Neuronal stem cell (in vitro differentiated cells): Measurements from ENCODE around the gene DCUN1D2.

Experiments used
- DNase-seq: peaks from one replicate; pipeline ENCODE4 v3.0.0-alpha.2; 2013; ENCODE audit warnings: low spot score
- H2AFZ ChIP-seq: one replicate; pipeline ENCODE4 v1.6.1; 2013; ENCODE audit warnings: mild to moderate bottlenecking, low read length, inconsistent platforms
- H2AK5ac ChIP-seq: 2 replicates; pipeline ENCODE4 v1.6.1; 2013; ENCODE audit warnings: low read depth, mild to moderate bottlenecking, inconsistent platforms, low read length, moderate library complexity, mixed read lengths
- H2BK120ac ChIP-seq: 2 replicates; pipeline ENCODE4 v1.6.1; 2013; ENCODE audit warnings: low read depth, mild to moderate bottlenecking, inconsistent platforms, low read length, moderate library complexity, mixed read lengths
- H2BK12ac ChIP-seq: one replicate; pipeline ENCODE4 v1.6.1; 2013; ENCODE audit warnings: low read length, inconsistent platforms
- H2BK15ac ChIP-seq: 2 replicates; pipeline ENCODE4 v1.6.1; 2013; ENCODE audit warnings: mild to moderate bottlenecking, low read length, inconsistent platforms, mixed read lengths
- H2BK5ac ChIP-seq: one replicate; pipeline ENCODE4 v1.6.1; 2013; ENCODE audit warnings: inconsistent platforms, mild to moderate bottlenecking, low read length, moderate library complexity
- H3K14ac ChIP-seq: one replicate; pipeline ENCODE4 v1.6.1; 2013; ENCODE audit warnings: low read length, inconsistent platforms
- H3K18ac ChIP-seq: 2 replicates; pipeline ENCODE4 v1.6.1; 2013; ENCODE audit warnings: low read length, inconsistent platforms
- H3K23ac ChIP-seq: 2 replicates; pipeline ENCODE4 v1.6.1; 2013; ENCODE audit warnings: low read depth, mild to moderate bottlenecking, mixed read lengths, low read length, inconsistent platforms; ENCODE audit not compliant: poor library complexity
- H3K27ac ChIP-seq: replicated peaks from 3 replicates; pipeline ENCODE4 v1.5.1; 2013; ENCODE audit warnings: low read length, inconsistent platforms
- H3K27me3 ChIP-seq, 3 experiments: 2 replicates each; pipeline ENCODE4 v1.6.1; 2013; ENCODE audit warnings: low read length in 3 of 3, mild to moderate bottlenecking in 2 of 3, inconsistent platforms in 1 of 3, low read depth in 1 of 3, mixed read lengths in 1 of 3, moderate library complexity in 1 of 3; ENCODE audit not compliant: control insufficient read depth in 3 of 3, insufficient read depth in 3 of 3
- H3K36me3 ChIP-seq, 2 donors: replicated peaks in 1 of 2; 2 replicates each; pipeline ENCODE4 v1.6.1; 2013; ENCODE audit warnings: low read length in 2 of 2; ENCODE audit not compliant: control insufficient read depth in 2 of 2, insufficient read depth in 2 of 2
- H3K4ac ChIP-seq: 2 replicates; pipeline ENCODE4 v1.6.1; 2013; ENCODE audit warnings: inconsistent platforms, mild to moderate bottlenecking, low read length, moderate library complexity
- H3K4me1 ChIP-seq, 2 donors: 1 replicate in 1 of 2; 2 replicates in 1 of 2; pipeline ENCODE4 v1.6.1; 2013; ENCODE audit warnings: low read length in 2 of 2, low read depth in 1 of 2; ENCODE audit not compliant: control insufficient read depth in 2 of 2, insufficient read depth in 1 of 2
- H3K4me2 ChIP-seq: one replicate; pipeline ENCODE4 v1.6.1; 2013; ENCODE audit warnings: mild to moderate bottlenecking, low read length, inconsistent platforms; ENCODE audit not compliant: insufficient read depth, poor library complexity, severe bottlenecking
- H3K4me3 ChIP-seq, 2 donors: 2 replicates each; pipeline ENCODE4 v1.5.1; 2013; ENCODE audit warnings: low read length in 2 of 2, mild to moderate bottlenecking in 2 of 2, inconsistent platforms in 1 of 2, moderate library complexity in 1 of 2
- H3K79me1 ChIP-seq: one replicate; pipeline ENCODE4 v1.6.1; 2013; ENCODE audit warnings: low read depth, mild to moderate bottlenecking, inconsistent platforms, low read length, moderate library complexity
- H3K9ac ChIP-seq: one replicate; pipeline ENCODE4 v1.6.1; 2013; ENCODE audit warnings: mild to moderate bottlenecking, low read depth, low read length, inconsistent platforms; ENCODE audit not compliant: poor library complexity
- H3K9me3 ChIP-seq, 2 donors: replicated peaks in 1 of 2; 2 replicates each; pipeline versions ENCODE3 to v1.6.1; 2013; ENCODE audit warnings: low read length in 2 of 2, mild to moderate bottlenecking in 2 of 2, inconsistent platforms in 1 of 2, low read depth in 1 of 2, mixed read lengths in 1 of 2, moderate library complexity in 1 of 2; ENCODE audit not compliant: control insufficient read depth in 2 of 2, insufficient read depth in 1 of 2
- H4K8ac ChIP-seq: one replicate; pipeline ENCODE4 v1.6.1; 2013; ENCODE audit warnings: low read depth, mild to moderate bottlenecking, inconsistent platforms, low read length, moderate library complexity
- H4K91ac ChIP-seq: one replicate; pipeline ENCODE4 v1.6.1; 2013; ENCODE audit warnings: low read length, low read depth, mild to moderate bottlenecking, inconsistent platforms; ENCODE audit not compliant: poor library complexity
- WGBS, 2 donors: extraction: QIAGEN DNeasy Blood & Tissue Kit; methylation state at CpG; one replicate each; pipeline ENCODE4 v1.1.7; 2013; ENCODE audit warnings: missing lambda C conversion rate in 2 of 2, mixed read lengths in 1 of 2; ENCODE audit not compliant: insufficient read length in 2 of 2, insufficient replicate concordance in 1 of 2; ENCODE audit errors: extremely low coverage in 2 of 2; 5-methylcytosine and 5-hydroxymethylcytosine counted together

The DCUN1D2 gene

DNA sequence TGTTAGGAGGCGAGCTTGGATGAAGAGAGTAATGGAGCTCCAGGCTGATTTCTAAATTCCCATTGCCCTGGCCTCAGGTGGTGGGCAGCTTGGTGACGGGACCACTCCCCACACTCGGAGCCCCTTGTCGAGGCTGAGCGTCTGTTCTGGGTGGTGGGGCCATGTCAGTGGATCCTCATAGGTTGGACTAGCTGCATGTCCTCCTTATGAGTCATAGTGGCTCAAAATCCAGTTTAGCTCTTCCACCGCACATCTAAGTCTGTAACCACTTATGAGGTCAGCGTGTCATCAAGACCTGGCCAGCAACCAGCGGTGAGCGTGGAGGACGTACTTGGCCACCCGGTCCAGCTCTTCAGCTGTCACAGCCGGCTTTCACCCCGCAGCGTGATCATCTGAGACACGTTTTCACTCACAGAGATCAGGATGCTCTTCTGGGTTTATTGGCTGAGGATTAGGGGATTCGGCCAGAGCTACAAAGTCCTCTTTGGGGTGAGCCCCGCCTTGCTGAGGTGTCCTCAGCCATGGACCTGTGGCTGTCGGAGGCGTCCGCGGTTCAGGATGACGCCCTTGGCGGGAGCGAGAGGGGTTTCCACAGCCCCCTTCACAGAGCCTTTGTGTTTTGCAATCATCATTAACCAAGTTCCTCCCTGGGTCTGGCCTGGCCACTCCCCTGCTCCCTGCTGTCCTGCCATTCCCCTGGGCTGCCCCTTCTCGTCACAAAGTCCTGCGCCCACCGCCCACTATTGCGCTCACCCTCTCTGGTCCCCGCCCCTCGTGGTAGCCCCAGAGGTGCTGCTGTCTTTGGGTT is 79.1 kb downstream of the DCUN1D2 start:
- peak overlapping the region; percentile 29 for H3K18ac ChIP-seq
- no peak for DNase-seq
- WGBS, 2 donors, result no CpG with 5 or more reads among the region's 30 CpGs

GRCh38 chr13:113410472-113411201 is 79.9 kb downstream of the DCUN1D2 start:
- Histone ChIP-seq H3K27me3 (no peaks in the 10 kb centered on the region), H3K4ac (no peak overlapping the region), H3K18ac (peak overlapping the region; percentile 48), H3K79me1 (no peaks in the 10 kb centered on the region), H3K27ac (no peak overlapping the region), H2BK15ac (peak overlapping the region; percentile 37), H2AK5ac (peak overlapping the region; percentile 63), H2AFZ (no peak overlapping the region), H2BK12ac (no peak overlapping the region), H2BK120ac (no peak overlapping the region), H3K9me3 (peaks cover 0 to 2% of the 10 kb centered on the region in 2 donors), H3K9ac (no peak overlapping the region), H3K14ac (no peak overlapping the region), H3K4me1 (peaks cover 0 to 5% of the 10 kb centered on the region in 2 donors), H3K23ac (no peak overlapping the region), H4K91ac (no peak overlapping the region), H3K4me3 (no peak overlapping the region), H4K8ac (no peak overlapping the region), H3K36me3 (no peaks in the 10 kb centered on the region), H3K4me2 (no peak overlapping the region), H2BK5ac (peak overlapping the region; percentile 75)
- no peak for DNase-seq
- WGBS, 2 donors, result no CpG with 5 or more reads among the region's 34 CpGs

More for the DNA sequence above, 79.1 kb downstream of the DCUN1D2 start:
- H3K14ac ChIP-seq, result no peak overlapping the region
- H2BK5ac ChIP-seq, result peak overlapping the region; percentile 62
- H4K8ac ChIP-seq, result no peak overlapping the region
- no peak overlapping the region for H2BK120ac ChIP-seq
- H3K4ac ChIP-seq, result no peak overlapping the region
- H3K23ac ChIP-seq, result no peak overlapping the region
- H3K9ac ChIP-seq, result no peak overlapping the region
- H3K4me3 ChIP-seq, result no peak overlapping the region
- H3K79me1 ChIP-seq, result no peaks in the 10 kb centered on the region
- no peak overlapping the region for H2BK12ac ChIP-seq
- no peaks in the 10 kb centered on the region for H3K36me3 ChIP-seq
- no peak overlapping the region for H4K91ac ChIP-seq
- no peak overlapping the region for H2AK5ac ChIP-seq
- H2AFZ ChIP-seq, result no peak overlapping the region
- peak overlapping the region; percentile 19 for H2BK15ac ChIP-seq
- H3K4me1 ChIP-seq, result peaks cover 0 to 4% of the 10 kb centered on the region in 2 donors
- no peak overlapping the region for H3K27ac ChIP-seq
- peaks cover 0 to 2% of the 10 kb centered on the region in 2 donors for H3K9me3 ChIP-seq
- H3K4me2 ChIP-seq, result no peak overlapping the region
- H3K27me3 ChIP-seq, result no peaks in the 10 kb centered on the region

- Histone ChIP-seq H3K4me1 (peaks cover 0 to 5% of the 10 kb centered on the region in 2 donors), H2AK5ac (no peak overlapping the region), H2AFZ (no peak overlapping the region), H2BK15ac (no peak overlapping the region), H3K23ac (no peak overlapping the region), H2BK12ac (no peak overlapping the region), H3K36me3 (no peaks in the 10 kb centered on the region), H3K4ac (no peak overlapping the region), H3K27ac (no peak overlapping the region), H2BK120ac (no peak overlapping the region), H3K14ac (no peak overlapping the region), H3K9ac (peak overlapping the region; percentile 60), H2BK5ac (no peak overlapping the region), H4K91ac (no peak overlapping the region), H3K9me3 (peaks cover 0 to 2% of the 10 kb centered on the region in 2 donors), H4K8ac (no peak overlapping the region), H3K79me1 (peaks cover 4% of the 10 kb centered on the region), H3K18ac (no peak overlapping the region), H3K4me2 (no peak overlapping the region), H3K4me3 (no peak overlapping the region), H3K27me3 (no peaks in the 10 kb centered on the region)
- DNase-seq, result no peak
- WGBS, 2 donors, result no CpG with 5 or more reads among the region's 3 CpGs
Observed at GRCh38 chr13:113408562-113408961, 81.9 kb downstream of the DCUN1D2 start.
